GM10248 (cell line): Measurements from ENCODE around the gene KHSRP.

Source experiments
- CTCF ChIA-PET: fragments of 300-600 bp; sonication (Branson Sonifier 250); formaldehyde crosslinking; extraction: SDS; loops from one replicate; lab custom pipeline; 2021; ENCODE audit warnings: antibody characterized with exemption; lab: Yijun Ruan, JAX
- POLR2A ChIA-PET: fragments of 350-650 bp; sonication (Branson Sonifier 250); formaldehyde crosslinking; extraction: SDS; loops from one replicate; lab custom pipeline; 2020; ENCODE audit warnings: antibody characterized with exemption; lab: Yijun Ruan, JAX
- DNase-seq: peaks from one replicate; pipeline ENCODE4 v3.0.0; 2012; ENCODE audit errors: extremely low spot score
- CTCF ChIP-seq: IDR thresholded peaks from 2 replicates; pipeline ENCODE4 v1.5.1; 2012; ENCODE audit warnings: mild to moderate bottlenecking, low read depth; ENCODE audit errors: extremely low read depth, missing control alignments, control extremely low read depth

Gene KHSRP

DNA sequence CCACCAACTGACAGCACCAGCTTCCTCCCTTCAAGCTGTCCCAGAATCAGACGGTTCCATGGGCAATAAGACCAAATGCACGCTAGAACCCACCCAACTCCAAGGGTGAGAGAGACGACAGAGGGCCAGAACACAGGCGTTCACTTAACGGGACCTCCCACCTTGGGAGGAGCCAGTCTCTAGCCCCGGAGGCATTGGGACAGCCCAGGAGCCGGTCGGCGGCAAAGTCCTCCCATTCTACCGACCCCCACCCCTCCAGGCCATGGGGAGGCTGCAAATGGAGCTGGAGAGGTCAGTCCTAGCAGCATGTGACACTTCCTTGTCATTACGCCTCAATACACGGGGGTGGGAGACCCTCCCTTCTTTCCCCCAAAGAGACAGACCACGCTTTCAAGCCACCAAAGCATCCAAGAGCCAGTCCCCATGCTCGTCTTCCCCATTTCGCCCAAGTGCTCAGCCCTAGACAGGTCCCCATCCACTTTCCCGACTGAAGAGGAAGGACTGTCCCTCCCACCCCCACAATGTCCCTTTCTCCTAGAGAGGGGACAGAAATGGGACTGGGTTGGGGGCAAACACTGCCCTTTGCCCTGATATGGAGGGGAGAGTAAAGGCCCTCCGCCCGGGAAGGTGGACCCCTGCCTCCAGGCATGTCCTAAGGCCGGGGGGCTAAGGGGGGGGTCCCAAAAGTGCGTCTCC is 964 bp downstream of the KHSRP start:
- ChIA-PET CTCF (no interaction called here), POLR2A (no interaction called here)
- peak; percentile 57 for DNase-seq
- no peak for TF ChIP-seq CTCF

DNA sequence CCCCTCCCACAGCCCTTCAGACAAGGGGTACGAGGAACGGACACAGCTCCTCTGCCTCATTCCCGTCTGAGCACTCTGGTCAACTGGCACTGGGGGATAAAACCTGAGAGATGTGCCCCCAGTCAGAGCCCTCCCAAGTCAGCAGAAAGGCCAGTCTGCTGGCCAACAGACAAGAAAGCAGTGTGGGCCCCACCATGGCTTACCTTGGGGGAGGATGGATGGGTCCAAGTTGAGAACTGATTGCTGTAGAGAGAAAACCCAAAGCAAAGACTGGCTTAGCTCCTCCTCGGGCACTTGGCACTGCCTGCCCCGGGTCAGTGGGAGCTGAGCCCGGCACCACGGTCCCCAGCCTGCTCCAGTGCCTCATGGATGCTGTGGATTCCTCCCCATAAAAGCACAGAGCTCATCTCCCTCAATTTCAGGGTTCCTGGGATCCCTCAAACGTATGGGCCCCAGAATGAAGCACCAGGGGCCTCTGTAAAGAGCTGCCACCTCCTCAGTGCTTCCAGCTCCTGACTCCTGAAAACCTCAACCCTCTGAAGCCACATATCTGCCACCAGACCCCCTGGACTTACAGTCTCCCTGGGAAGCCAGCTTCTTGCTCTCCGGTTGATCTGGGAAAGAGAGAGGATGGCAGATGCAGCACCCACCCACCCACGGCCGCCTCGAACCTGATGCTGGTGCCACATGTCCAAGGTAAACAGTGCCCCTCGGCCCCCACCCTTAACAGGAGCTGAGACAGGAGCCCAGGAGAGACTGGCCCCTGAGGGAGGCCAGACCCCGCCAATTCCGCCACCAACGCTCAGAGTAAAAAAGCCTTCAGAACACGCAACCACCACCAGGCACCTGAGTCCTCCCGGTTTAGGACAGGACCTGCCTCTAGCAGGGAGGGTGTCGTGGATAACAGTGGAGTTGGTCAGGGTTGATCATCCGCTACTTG is 3.3 kb downstream of the KHSRP start:
- POLR2A ChIA-PET: interaction anchor here (1.4 kb wide), 1 partner anchor 95 kb away, joined by 3 read pairs; no protein-coding TSS in a partner anchor
- CTCF ChIA-PET: interaction anchor here (0.9 to 1.2 kb wide), 4 partner anchors 11 to 442 kb away, joined by 3 to 4 read pairs (median 4); partner anchors contain the start of gene DENND1C
- no peak for DNase-seq
- TF ChIP-seq CTCF: no peak

DNA sequence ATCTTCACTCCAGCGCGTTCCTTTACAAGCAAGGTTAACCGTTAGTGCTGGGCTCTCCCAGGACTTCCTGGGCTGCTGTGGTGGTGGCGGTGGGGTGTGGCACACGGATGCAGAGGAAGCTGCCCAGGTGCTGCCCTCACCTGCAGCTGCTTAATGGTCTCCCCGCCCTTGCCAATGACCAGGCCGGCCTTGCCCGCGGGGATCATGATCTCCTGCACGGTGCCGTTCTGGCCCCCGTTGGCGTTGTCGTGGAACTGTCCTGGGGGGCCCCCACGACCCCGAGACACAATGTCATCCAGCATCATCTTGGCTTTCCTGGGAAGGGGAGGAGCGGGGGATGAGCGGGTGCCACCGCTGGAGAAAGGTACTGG is 6.1 kb downstream of the KHSRP start:
- CTCF ChIA-PET: no interaction called here
- no peak for TF ChIP-seq CTCF
- no peak for DNase-seq
- POLR2A ChIA-PET: no interaction called here

DNA sequence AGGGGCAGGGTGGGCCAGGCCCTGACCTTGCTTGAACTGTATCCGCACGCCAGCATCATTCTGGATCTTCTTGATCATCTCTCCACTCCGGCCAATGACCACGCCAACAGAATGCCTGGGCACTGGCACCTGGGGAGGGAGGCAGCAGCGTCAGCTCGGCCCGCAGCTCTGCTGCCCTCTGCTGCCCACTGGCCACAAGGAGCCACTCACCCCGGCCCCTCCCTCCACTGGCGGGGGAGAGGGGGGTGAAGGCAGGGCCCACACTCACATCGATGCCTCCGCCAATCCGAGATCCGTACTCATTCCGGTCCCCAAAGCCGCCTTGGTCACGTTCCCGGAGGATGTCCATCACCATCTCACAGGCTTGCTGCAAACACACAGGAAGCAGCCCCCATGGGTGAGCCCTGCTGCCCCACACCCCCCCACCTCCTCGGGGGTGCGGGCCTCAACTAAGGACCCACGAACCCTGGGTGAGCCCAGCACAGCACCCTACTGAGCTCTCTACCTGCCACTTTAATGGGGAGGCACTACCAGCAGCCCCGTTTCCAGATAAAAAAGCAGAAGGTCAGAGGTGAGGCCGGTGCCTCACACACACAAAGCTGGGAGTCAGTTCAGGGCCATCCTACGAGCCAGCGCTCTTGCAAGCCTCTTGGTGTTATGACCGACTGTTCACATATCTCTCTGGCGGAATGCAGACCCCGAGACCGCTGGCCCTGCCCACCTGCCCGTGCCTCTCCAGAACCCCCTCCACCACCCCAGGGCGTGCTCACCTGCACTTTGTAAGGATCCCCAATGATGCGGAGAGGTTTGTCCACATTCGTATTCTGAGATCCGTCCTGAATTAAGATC is 6.7 kb downstream of the KHSRP start:
- ChIA-PET POLR2A (no interaction called here), CTCF (no interaction called here)
- DNase-seq: no peak

GRCh38 chr19:6416658-6417405 is 7.8 kb downstream of the KHSRP start:
- no peak for TF ChIP-seq CTCF
- DNase-seq: no peak
- ChIA-PET CTCF (no interaction called here), POLR2A (no interaction called here)

More for the DNA sequence above, 6.7 kb downstream of the KHSRP start:
- no peak for TF ChIP-seq CTCF
